Mesendoderm (in vitro differentiated cells): ENCODE data around the gene SLC29A1.
A peak's percentile ranks its signal among the peaks of the same experiment; 100 is the strongest.

Source experiments
- DNase-seq: peaks from one replicate; pipeline ENCODE4 v3.0.0; 2013
- H2AK5ac ChIP-seq: 2 replicates; pipeline ENCODE4 v1.6.1; 2013; ENCODE audit warnings: low read length, inconsistent platforms
- H2BK120ac ChIP-seq: 2 replicates; pipeline ENCODE4 v1.6.1; 2013; ENCODE audit warnings: low read depth, mild to moderate bottlenecking, low read length, moderate library complexity, mixed read lengths
- H2BK15ac ChIP-seq: replicated peaks from 2 replicates; pipeline ENCODE4 v1.6.1; 2013; ENCODE audit warnings: low read depth, mild to moderate bottlenecking, moderate library complexity
- H2BK5ac ChIP-seq: 2 replicates; pipeline ENCODE4 v1.6.1; 2013; ENCODE audit warnings: low read length, inconsistent platforms
- H3K18ac ChIP-seq: 2 replicates; pipeline ENCODE4 v1.6.1; 2013; ENCODE audit warnings: mild to moderate bottlenecking, low read length, mixed read lengths
- H3K23ac ChIP-seq: one replicate; pipeline ENCODE4 v1.6.1; 2013; ENCODE audit warnings: low read length
- H3K27ac ChIP-seq: 2 replicates; pipeline ENCODE4 v1.5.1; 2013; ENCODE audit warnings: low read depth, mild to moderate bottlenecking, inconsistent platforms, low read length, moderate library complexity
- H3K27me3 ChIP-seq: 2 replicates; pipeline ENCODE4 v1.6.1; 2013; ENCODE audit warnings: low read length, control low read depth, mild to moderate bottlenecking, inconsistent platforms; ENCODE audit not compliant: insufficient read depth, poor library complexity
- H3K36me3 ChIP-seq: 2 replicates; pipeline ENCODE4 v1.6.1; 2013; ENCODE audit warnings: low read length, inconsistent platforms; ENCODE audit not compliant: control insufficient read depth, insufficient read depth
- H3K4ac ChIP-seq: one replicate; pipeline ENCODE4 v1.6.1; 2013; ENCODE audit warnings: low read depth, mild to moderate bottlenecking, low read length, moderate library complexity
- H3K4me1 ChIP-seq: 2 replicates; pipeline ENCODE4 v1.6.1; 2013; ENCODE audit warnings: low read depth, low read length, inconsistent platforms; ENCODE audit not compliant: control insufficient read depth
- H3K4me2 ChIP-seq: 2 replicates; pipeline ENCODE4 v1.6.1; 2013; ENCODE audit warnings: low read length
- H3K4me3 ChIP-seq: 2 replicates; pipeline ENCODE4 v1.5.1; 2013; ENCODE audit warnings: mild to moderate bottlenecking, low read length
- H3K56ac ChIP-seq: one replicate; pipeline ENCODE4 v1.6.1; 2013; ENCODE audit warnings: low read length
- H3K79me1 ChIP-seq: 2 replicates; pipeline ENCODE4 v1.6.1; 2013; ENCODE audit warnings: low read length, inconsistent platforms
- H3K79me2 ChIP-seq: 2 replicates; pipeline ENCODE4 v1.6.1; 2013; ENCODE audit warnings: mild to moderate bottlenecking, low read length; ENCODE audit not compliant: control insufficient read depth, insufficient read depth
- H3K9ac ChIP-seq: 2 replicates; pipeline ENCODE4 v1.6.1; 2013; ENCODE audit warnings: low read length, inconsistent platforms
- H4K5ac ChIP-seq: one replicate; pipeline ENCODE4 v1.6.1; 2013; ENCODE audit warnings: low read length
- H4K8ac ChIP-seq: one replicate; pipeline ENCODE4 v1.6.1; 2013; ENCODE audit warnings: low read depth, mild to moderate bottlenecking, control low read depth, low read length, moderate library complexity
- whole genome bisulfite sequencing: extraction: QIAGEN DNeasy Blood & Tissue Kit; methylation state at CpG from one replicate; pipeline ENCODE4 v1.1.7; 2013; ENCODE audit warnings: low lambda C conversion rate, missing lambda C conversion rate; ENCODE audit not compliant: insufficient coverage; ENCODE audit errors: extremely low coverage; 5-methylcytosine and 5-hydroxymethylcytosine counted together

The SLC29A1 gene

GRCh38 chr6:44255871-44256774 lies 32.7 kb downstream of the SLC29A1 start:
- Histone ChIP-seq H3K27me3 (no peaks in the 10 kb centered on the region), H3K56ac (peak overlapping the region; percentile 97), H3K27ac (peak overlapping the region; percentile 82), H4K5ac (no peak overlapping the region), H3K18ac (no peak overlapping the region), H2BK5ac (peak overlapping the region; percentile 43), H4K8ac (no peak overlapping the region), H3K4ac (no peak overlapping the region), H3K4me3 (peak overlapping the region; percentile 86), H2AK5ac (no peak overlapping the region), H3K23ac (no peak overlapping the region), H3K4me1 (no peaks in the 10 kb centered on the region), H3K4me2 (peak overlapping the region; percentile 93), H3K9ac (peak overlapping the region; percentile 95), H3K79me2 (peaks cover 11% of the 10 kb centered on the region), H2BK120ac (no peak overlapping the region), H2BK15ac (no peak overlapping the region), H3K79me1 (peaks cover 6% of the 10 kb centered on the region), H3K36me3 (peaks cover 22% of the 10 kb centered on the region)
- DNase-seq = peak; percentile 68
- no CpG with 5 or more reads among the region's 15 CpGs for WGBS

GRCh38 chr6:44256775-44257024 lies 33.3 kb downstream of the SLC29A1 start:
- Histone ChIP-seq H3K27ac (peak overlapping the region; percentile 82), H2AK5ac (no peak overlapping the region), H2BK15ac (no peak overlapping the region), H3K56ac (peak overlapping the region; percentile 97), H3K27me3 (no peaks in the 10 kb centered on the region), H2BK5ac (peak overlapping the region; percentile 43), H3K79me1 (peaks cover 3% of the 10 kb centered on the region), H2BK120ac (no peak overlapping the region), H3K36me3 (peaks cover 18% of the 10 kb centered on the region), H3K23ac (no peak overlapping the region), H3K4ac (no peak overlapping the region), H4K8ac (no peak overlapping the region), H3K18ac (no peak overlapping the region), H3K79me2 (peaks cover 8% of the 10 kb centered on the region), H3K4me3 (peak overlapping the region; percentile 86), H3K4me1 (no peaks in the 10 kb centered on the region), H4K5ac (no peak overlapping the region), H3K4me2 (peak overlapping the region; percentile 93), H3K9ac (peak overlapping the region; percentile 95)
- no CpG with 5 or more reads among the region's 12 CpGs for WGBS
- no peak for DNase-seq

GRCh38 chr6:44257025-44257752 lies 33.8 kb downstream of the SLC29A1 start, which contains the start of gene SLC35B2:
Gene SLC35B2 (minus strand): TSS chr6:44257528. CDS start chr6:44257410, 118 bp downstream.
- Histone ChIP-seq H3K4ac (no peak within 1 kb of the TSS), H3K23ac (peak within 1 kb of the TSS; percentile 99), H3K18ac (peak within 1 kb of the TSS; percentile 75), H3K79me1 (no peaks in the 10 kb centered on the region), H2BK5ac (peak within 1 kb of the TSS; percentile 43), H4K8ac (no peak within 1 kb of the TSS), H3K9ac (peak within 1 kb of the TSS; percentile 95), H3K4me3 (peak within 1 kb of the TSS; percentile 86), H4K5ac (no peak within 1 kb of the TSS), H3K27me3 (no peaks in the 10 kb centered on the region), H3K4me1 (no peaks in the 10 kb centered on the region), H2BK120ac (no peak within 1 kb of the TSS), H3K36me3 (peaks cover 15% of the 10 kb centered on the region), H3K56ac (peak within 1 kb of the TSS; percentile 97), H2BK15ac (no peak within 1 kb of the TSS), H3K79me2 (peaks cover 3% of the 10 kb centered on the region), H2AK5ac (no peak within 1 kb of the TSS), H3K27ac (peak within 1 kb of the TSS; percentile 82), H3K4me2 (peak within 1 kb of the TSS; percentile 93)
- WGBS = no CpG with 5 or more reads among the region's 80 CpGs
- peak; percentile 93 for DNase-seq

- no peak overlapping the region for H4K5ac ChIP-seq
- H3K23ac ChIP-seq = peak overlapping the region; percentile 99
- no peak overlapping the region for H2BK5ac ChIP-seq
- peak overlapping the region; percentile 97 for H3K56ac ChIP-seq
- H3K27ac ChIP-seq = no peak overlapping the region
- no peak overlapping the region for H4K8ac ChIP-seq
- DNase-seq = no peak
- H3K4me2 ChIP-seq = peak overlapping the region; percentile 90
- H2BK120ac ChIP-seq = no peak overlapping the region
- H3K79me1 ChIP-seq = no peaks in the 10 kb centered on the region
- no peak overlapping the region for H2AK5ac ChIP-seq
- no CpG with 5 or more reads among the region's 15 CpGs for WGBS
- no peak overlapping the region for H3K18ac ChIP-seq
- H2BK15ac ChIP-seq = no peak overlapping the region
- peaks cover 13% of the 10 kb centered on the region for H3K36me3 ChIP-seq
- no peaks in the 10 kb centered on the region for H3K27me3 ChIP-seq
- peak overlapping the region; percentile 35 for H3K4me3 ChIP-seq
- peaks cover 2% of the 10 kb centered on the region for H3K79me2 ChIP-seq
- no peak overlapping the region for H3K4ac ChIP-seq
- H3K4me1 ChIP-seq = no peaks in the 10 kb centered on the region
- peak overlapping the region; percentile 84 for H3K9ac ChIP-seq
Measured at GRCh38 chr6:44257753-44258324, 34.4 kb downstream of the SLC29A1 start.

GRCh38 chr6:44258325-44258863 lies 35.0 kb downstream of the SLC29A1 start:
- Histone ChIP-seq H4K8ac (no peak overlapping the region), H4K5ac (no peak overlapping the region), H2BK120ac (no peak overlapping the region), H2BK5ac (no peak overlapping the region), H2AK5ac (no peak overlapping the region), H3K56ac (no peak overlapping the region), H2BK15ac (no peak overlapping the region), H3K79me1 (no peaks in the 10 kb centered on the region), H3K27ac (no peak overlapping the region), H3K36me3 (peaks cover 9% of the 10 kb centered on the region), H3K23ac (no peak overlapping the region), H3K4ac (no peak overlapping the region), H3K4me1 (peaks cover 3% of the 10 kb centered on the region), H3K9ac (no peak overlapping the region), H3K79me2 (peaks cover 2% of the 10 kb centered on the region), H3K18ac (no peak overlapping the region), H3K4me3 (no peak overlapping the region), H3K4me2 (no peak overlapping the region), H3K27me3 (no peaks in the 10 kb centered on the region)
- WGBS = no CpG with 5 or more reads among the region's 9 CpGs
- no peak for DNase-seq
